ENCODE measurements around the gene SLC41A3. TPM values are rescaled to one million over a fixed set of nuclear protein-coding genes. Genes with fewer than 3 reads are reported as not detected.

SLC41A3 gene
- total and polyA plus RNA-seq, 2 of the 4 experiments (the other 2 are of a cell fraction), result 30.5 to 43.5 TPM

- ATAC-seq (ENCODE audit: low read depth) (no peak), DNase-seq (no peak)
- CTCF ChIA-PET, result no interaction called here
- POLR2A ChIA-PET (ENCODE audit: unreplicated experiment), result no interaction called here
- Histone ChIP-seq H3K27me3 (ENCODE audit: control insufficient read depth, insufficient read depth, low read length) (no peaks in the 10 kb centered on the region), H2AFZ (replicated peaks; ENCODE audit: low read length, poor library complexity) (no peak overlapping the region), H4K5ac (ENCODE audit: low read depth, low read length) (no peak overlapping the region), H3K23ac (ENCODE audit: low read depth, low read length) (no peak overlapping the region), H3K14ac (replicated peaks; ENCODE audit: low read depth, low read length) (no peak overlapping the region), H3K4me1 (ENCODE audit: control insufficient read depth, insufficient read depth, low read length) (no peaks in the 10 kb centered on the region), H3K27ac (ENCODE audit: insufficient read depth, low read length) (no peak overlapping the region), H3K9me3 (ENCODE audit: control insufficient read depth, insufficient read depth, low read length) (no peaks in the 10 kb centered on the region), H4K20me1 (ENCODE audit: insufficient read depth, low read length) (no peaks in the 10 kb centered on the region; the same call in 1 of the 2 replicates), H2BK5ac (ENCODE audit: low read depth, low read length, poor library complexity, severe bottlenecking) (no peak overlapping the region), H3K79me1 (ENCODE audit: low read depth in 1 of 2, low read length in 2 of 2) (no peaks in the 10 kb centered on the region), H3K18ac (ENCODE audit: low read depth, low read length) (no peak overlapping the region), H3K4ac (ENCODE audit: low read depth, low read length) (no peak overlapping the region), H2BK20ac (ENCODE audit: low read depth, low read length) (no peak overlapping the region), H2AK9ac (replicated peaks; ENCODE audit: low read depth, low read length, poor library complexity) (no peak overlapping the region), H3K4me2 (ENCODE audit: low read depth, low read length) (no peak overlapping the region), H3K56ac (ENCODE audit: extremely low read depth, insufficient read depth, low read length) (no peak overlapping the region), H3K36me3 (ENCODE audit: control insufficient read depth, insufficient read depth, low read length) (no peaks in the 10 kb centered on the region), H2BK15ac (ENCODE audit: low read depth, low read length) (no peak overlapping the region), H3K4me3 (ENCODE audit: insufficient read depth, low read depth, low read length) (no peak overlapping the region), H3K9me1 (ENCODE audit: insufficient read depth, low read length) (peaks cover 5% of the 10 kb centered on the region; the same call in 1 of the 2 replicates), H2AK5ac (ENCODE audit: low read depth, low read length) (no peak overlapping the region), H4K8ac (ENCODE audit: low read depth in 2 of 2, low read length in 2 of 2) (no peak overlapping the region), H4K91ac (ENCODE audit: insufficient read depth, low read depth, low read length) (no peak overlapping the region), H2BK120ac (ENCODE audit: low read depth, low read length) (no peak overlapping the region), H3K9ac (ENCODE audit: low read depth, low read length) (no peak overlapping the region)
- no CpG with 5 or more reads among the region's 3 CpGs for WGBS, 2 experiments (ENCODE audit: extremely low coverage in 2 of 2, insufficient read length in 1 of 2)
- intact Hi-C loops (cut with micrococcal nuclease) (no loop called here), dilution Hi-C loops (cut with HindIII; ENCODE audit: low sequenced_read_pairs, unreplicated experiment) (no loop called here), in situ Hi-C loops (cut with MboI; ENCODE audit: low sequenced_read_pairs) (no loop called here)
- BruUV-seq (replicated peaks), result no TSS peak
- TF ChIP-seq ELK1 (IDR thresholded peaks at IDR 0.05; ENCODE audit: borderline replicate concordance, low read depth, low read length) (no peak), SMC3 (IDR thresholded peaks at IDR 0.05; ENCODE audit: low read depth, low read length) (no peak), MAZ (IDR thresholded peaks at IDR 0.05; ENCODE audit: borderline replicate concordance, low read depth, low read length) (no peak), MAFK (IDR thresholded peaks at IDR 0.05; ENCODE audit: low read depth, low read length) (no peak), RFX5 (IDR thresholded peaks at IDR 0.05; ENCODE audit: low read depth, low read length) (no peak), NFE2L2 (IDR thresholded peaks at IDR 0.05; ENCODE audit: low read depth, low read length) (no peak), CTCF (conservative IDR thresholded peaks at IDR 0.05; ENCODE audit: low read depth, low read length) (no peak), BHLHE40 (IDR thresholded peaks at IDR 0.05; ENCODE audit: low read depth, low read length) (no peak), USF2 (IDR thresholded peaks at IDR 0.05; ENCODE audit: low read depth, low read length) (no peak), MXI1 (IDR thresholded peaks at IDR 0.05; ENCODE audit: borderline replicate concordance, low read depth, low read length) (no peak), CEBPB (IDR thresholded peaks at IDR 0.05; ENCODE audit: low read depth, low read length) (no peak), RCOR1 (IDR thresholded peaks at IDR 0.05; ENCODE audit: insufficient replicate concordance, low read length) (no peak)
Measured at GRCh38 chr3:126050050-126050392, 33.9 kb downstream of the SLC41A3 start.

Data from IMR-90 (cell line).